H1 (cell line): ENCODE measurements around the gene ZNF346. TPM values are rescaled to one million over a fixed set of nuclear protein-coding genes. Genes with fewer than 3 reads are reported as not detected.

Experiments used
- CTCF ChIA-PET: fragments of 300-600 bp; sonication (Branson Sonifier 250); formaldehyde crosslinking; loops from one replicate; lab custom pipeline; 2021; ENCODE audit not compliant: partially characterized antibody; lab: Charles Lee
- POLR2A ChIA-PET: fragments of 300-600 bp; sonication (Branson Sonifier 250); formaldehyde crosslinking; loops from one replicate; lab custom pipeline; 2021; ENCODE audit warnings: inconsistent platforms; ENCODE audit not compliant: partially characterized antibody; lab: Charles Lee
- DNase-seq, 2 experiments: peaks; one replicate each; pipeline versions ENCODE4 v3.0.0 to v3.0.0-alpha.2; 2010 to 2022; ENCODE audit warnings: low spot score in 2 of 2, low read depth in 1 of 2, mixed read lengths in 1 of 2
- FAIRE-seq: peaks from 2 replicates; lab custom pipeline; 2011; peaks lifted over from hg19 to GRCh38; lab: Jason Lieb, UNC
- H2AFZ ChIP-seq: 2 replicates; pipeline ENCODE4 v1.8.1; 2012; ENCODE audit warnings: low read length, inconsistent platforms
- H2AK5ac ChIP-seq: 2 replicates; pipeline ENCODE4 v1.6.1; 2013; ENCODE audit warnings: low read depth, low read length
- H2BK120ac ChIP-seq: replicated peaks from 2 replicates; pipeline ENCODE3; 2013; ENCODE audit warnings: low read depth, low read length, inconsistent platforms
- H2BK12ac ChIP-seq: 2 replicates; pipeline ENCODE4 v1.6.1; 2013; ENCODE audit warnings: low read depth, low read length
- H2BK15ac ChIP-seq: 2 replicates; pipeline ENCODE4 v1.6.1; 2013; ENCODE audit warnings: low read length
- H2BK20ac ChIP-seq: 2 replicates; pipeline ENCODE4 v1.6.1; 2013; ENCODE audit warnings: low read length
- H2BK5ac ChIP-seq: 2 replicates; pipeline ENCODE4 v1.6.1; 2013; ENCODE audit warnings: low read depth, low read length
- H3K14ac ChIP-seq: 2 replicates; pipeline ENCODE4 v1.6.1; 2013; ENCODE audit warnings: inconsistent platforms; ENCODE audit not compliant: insufficient read length
- H3K18ac ChIP-seq: 2 replicates; pipeline ENCODE4 v1.6.1; 2013; ENCODE audit warnings: low read length; ENCODE audit errors: extremely low read depth
- H3K23ac ChIP-seq: 2 replicates; pipeline ENCODE4 v1.6.1; 2013; ENCODE audit warnings: inconsistent platforms; ENCODE audit not compliant: insufficient read length
- H3K23me2 ChIP-seq: 2 replicates; pipeline ENCODE4 v1.6.1; 2013; ENCODE audit warnings: low read depth, low read length
- H3K27ac ChIP-seq: 2 replicates; pipeline ENCODE4 v1.6.1; 2011; ENCODE audit warnings: low read depth, low read length, inconsistent platforms
- H3K27me3 ChIP-seq, 4 experiments: replicated peaks in 1 of 4; 1 replicate in 1 of 4; 2 replicates in 3 of 4; pipeline versions ENCODE4 v1.6.1 to v1.8.1; 2011 to 2013; ENCODE audit warnings: low read length in 3 of 4, mild to moderate bottlenecking in 3 of 4, inconsistent platforms in 2 of 4, mixed read lengths in 2 of 4, moderate library complexity in 1 of 4; ENCODE audit not compliant: control insufficient read depth in 3 of 4, insufficient read depth in 3 of 4; ENCODE audit errors: extremely low read depth in 1 of 4
- H3K36me3 ChIP-seq, 4 experiments: 2 replicates each; pipeline versions ENCODE4 v1.6.1 to v1.8.1; 2011 to 2013; ENCODE audit warnings: mild to moderate bottlenecking in 4 of 4, low read length in 3 of 4, moderate library complexity in 2 of 4, control low read depth in 1 of 4, inconsistent platforms in 1 of 4; ENCODE audit not compliant: insufficient read depth in 4 of 4, control insufficient read depth in 2 of 4
- H3K4ac ChIP-seq: replicated peaks from 2 replicates; pipeline ENCODE3; 2013; ENCODE audit warnings: low read length, low read depth, mixed read lengths, inconsistent platforms; ENCODE audit not compliant: insufficient read length
- H3K4me1 ChIP-seq, 4 experiments: replicated peaks in 1 of 4; 1 replicate in 1 of 4; 2 replicates in 3 of 4; pipeline versions ENCODE4 v1.6.1 to v1.8.1; 2011 to 2013; ENCODE audit warnings: low read length in 3 of 4, inconsistent platforms in 2 of 4, mixed read lengths in 1 of 4; ENCODE audit not compliant: insufficient read depth in 4 of 4, control insufficient read depth in 3 of 4
- H3K4me2 ChIP-seq, 2 experiments: 2 replicates each; pipeline versions ENCODE4 v1.6.1 to v1.8.1; 2011 to 2013; ENCODE audit warnings: low read depth in 2 of 2, low read length in 2 of 2, control low read depth in 1 of 2, inconsistent platforms in 1 of 2, mild to moderate bottlenecking in 1 of 2; ENCODE audit not compliant: insufficient read depth in 1 of 2
- H3K4me3 ChIP-seq, 4 experiments: fragments of 200-600, 300-600 bp in 1 of 4; sonication (generic), shearing (Covaris generic), sonication (Bioruptor Twin) in 1 of 4; 2 replicates each; pipeline versions ENCODE4 v1.5.1 to v1.8.1; 2011 to 2016; ENCODE audit warnings: low read length in 4 of 4, low read depth in 3 of 4, control low read depth in 2 of 4, inconsistent platforms in 2 of 4, mild to moderate bottlenecking in 2 of 4, mixed read lengths in 1 of 4, moderate library complexity in 1 of 4; ENCODE audit not compliant: insufficient read depth in 2 of 4; ENCODE audit errors: extremely low read depth in 1 of 4
- H3K56ac ChIP-seq: replicated peaks from 2 replicates; pipeline ENCODE3; 2013; ENCODE audit warnings: low read depth, mild to moderate bottlenecking, mixed read lengths, low read length, inconsistent platforms; ENCODE audit not compliant: insufficient read length
- H3K79me1 ChIP-seq: 2 replicates; pipeline ENCODE4 v1.6.1; 2013; ENCODE audit warnings: low read depth, low read length, control low read depth
- H3K79me2 ChIP-seq, 2 experiments: 2 replicates each; pipeline versions ENCODE4 v1.6.1 to v1.8.1; 2012 to 2013; ENCODE audit warnings: low read length in 2 of 2, mild to moderate bottlenecking in 2 of 2, inconsistent platforms in 1 of 2; ENCODE audit not compliant: insufficient read depth in 2 of 2, control insufficient read depth in 1 of 2
- H3K9ac ChIP-seq, 4 experiments: replicated peaks in 1 of 4; 1 replicate in 1 of 4; 2 replicates in 3 of 4; pipeline versions ENCODE4 v1.6.1 to v1.8.1; 2011 to 2013; ENCODE audit warnings: low read depth in 3 of 4, low read length in 3 of 4, control low read depth in 2 of 4, mild to moderate bottlenecking in 2 of 4, moderate library complexity in 2 of 4, inconsistent platforms in 1 of 4; ENCODE audit errors: extremely low read depth in 1 of 4
- H3K9me3 ChIP-seq, 2 experiments: 2 replicates each; pipeline versions ENCODE4 v1.6.1 to v1.8.1; 2012 to 2013; ENCODE audit warnings: mild to moderate bottlenecking in 2 of 2, moderate library complexity in 2 of 2, control low read depth in 1 of 2, inconsistent platforms in 1 of 2, low read depth in 1 of 2, low read length in 1 of 2, mixed read lengths in 1 of 2; ENCODE audit not compliant: insufficient read depth in 2 of 2
- H4K20me1 ChIP-seq, 2 experiments: replicated peaks in 1 of 2; 2 replicates each; pipeline versions ENCODE3 to v1.8.1; 2011 to 2013; ENCODE audit warnings: inconsistent platforms in 2 of 2, low read length in 2 of 2, mild to moderate bottlenecking in 1 of 2; ENCODE audit not compliant: insufficient read depth in 2 of 2, control insufficient read depth in 1 of 2
- H4K5ac ChIP-seq: 2 replicates; pipeline ENCODE4 v1.6.1; 2013; ENCODE audit warnings: low read length, low read depth, mixed read lengths, inconsistent platforms; ENCODE audit not compliant: insufficient read length
- H4K8ac ChIP-seq: 2 replicates; pipeline ENCODE4 v1.8.0; 2013; ENCODE audit warnings: mild to moderate bottlenecking, moderate library complexity, low read length, inconsistent platforms; ENCODE audit not compliant: insufficient read depth; ENCODE audit errors: extremely low read depth
- H4K91ac ChIP-seq: replicated peaks from 2 replicates; pipeline ENCODE3; 2013; ENCODE audit warnings: low read length, mixed read lengths, inconsistent platforms; ENCODE audit not compliant: insufficient read length
- ATF2 ChIP-seq: IDR thresholded peaks from 2 replicates; pipeline ENCODE4 v1.6.1; 2012; ENCODE audit warnings: low read length, inconsistent platforms
- CREB1 ChIP-seq: IDR thresholded peaks from 2 replicates; pipeline ENCODE4 v1.6.1; 2012; ENCODE audit warnings: inconsistent platforms
- EGR1 ChIP-seq: IDR thresholded peaks from 2 replicates; pipeline ENCODE4 v1.6.1; 2011; ENCODE audit warnings: low read depth, low read length, borderline replicate concordance
- KDM5A ChIP-seq: fragments of 200-600 bp; IDR thresholded peaks from 2 replicates; pipeline ENCODE4 v1.7.1; 2012; ENCODE audit warnings: mild to moderate bottlenecking, low read length, inconsistent platforms, mixed read lengths
- POU5F1 ChIP-seq: IDR thresholded peaks from 2 replicates; pipeline ENCODE4 v1.6.1; 2011; ENCODE audit warnings: low read depth, mild to moderate bottlenecking, low read length, moderate library complexity
- SAP30 ChIP-seq: fragments of 300-600 bp; sonication (generic); IDR thresholded peaks from 2 replicates; pipeline ENCODE4 v1.7.1; 2012; ENCODE audit warnings: low read length, moderate library complexity, mild to moderate bottlenecking, inconsistent platforms; ENCODE audit not compliant: insufficient read depth, insufficient replicate concordance
- ZNF274 ChIP-seq: IDR thresholded peaks from 2 replicates; pipeline ENCODE4 v1.7.0; 2012; ENCODE audit warnings: low read length, borderline replicate concordance; ENCODE audit errors: extremely low read depth
- WGBS, 2 experiments: shearing (Covaris generic) in 1 of 2; methylation state at CpG; one replicate each; pipeline versions ENCODE4 v1.1.6 to v1.1.7; 2013 to 2015; ENCODE audit warnings: low lambda C conversion rate in 2 of 2, mixed read lengths in 2 of 2, inconsistent platforms in 1 of 2, low coverage in 1 of 2, missing lambda C conversion rate in 1 of 2; ENCODE audit not compliant: insufficient replicate concordance in 2 of 2, insufficient coverage in 1 of 2, insufficient read length in 1 of 2; ENCODE audit errors: extremely low coverage in 1 of 2, missing lambda C conversion rate in 1 of 2; 5-methylcytosine and 5-hydroxymethylcytosine counted together
- polyA plus RNA-seq, 7 experiments: library from polyadenylated mRNA; depleted of rRNA in 3 of 7; stranded (reverse) in 5 of 7; unstranded in 2 of 7; fragments of >200 nt in 5 of 7; fragments of 200-250 nt in 2 of 7; gene quantifications; 1 replicate in 5 of 7; 2 replicates in 1 of 7; 4 replicates in 1 of 7; pipeline versions ENCODE4 v1.2.1 to v1.2.3, GENCODE V29; 2011 to 2013; ENCODE audit warnings: missing spikeins in 2 of 7, mixed read lengths in 2 of 7
- total RNA-seq: library from RNA; stranded (reverse); fragmentation: NEBNext Ultra II Directional; extraction: Animal tissue kit (Norgen Biotek cat#: 25700); gene quantifications from 2 replicates; pipeline ENCODE4 v1.2.1, GENCODE V29; 2021

Gene ZNF346
- total and polyA plus RNA-seq, 2 of the 8 experiments (the other 6 are each of a cell fraction or from before 2014, with no cell fraction given), result 19.9 to 20.8 TPM

- H2AFZ ChIP-seq, result no peak overlapping the region
- H3K27ac ChIP-seq, result no peak overlapping the region
- no peak overlapping the region for H2BK120ac ChIP-seq
- no peak overlapping the region for H2BK12ac ChIP-seq
- H3K23me2 ChIP-seq, result no peaks in the 10 kb centered on the region
- no peaks in the 10 kb centered on the region for H3K79me1 ChIP-seq
- peaks cover 0 to 2% (median under 1%) of the 10 kb centered on the region in 4 experiments; a peak in 3 of 7 replicates for H3K4me1 ChIP-seq
- no peak for FAIRE-seq
- no peak overlapping the region for H3K14ac ChIP-seq
- no peaks in the 10 kb centered on the region for H3K36me3 ChIP-seq
- ChIA-PET POLR2A (interaction anchor here (1.5 kb wide), 1 partner anchor 53 kb away, joined by 6 read pairs; the partner anchor contains the start of gene NSD1), CTCF (interaction anchor here (1.5 to 9.1 kb wide), 2 partner anchors 9 to 33 kb away, joined by 10 to 164 read pairs; no protein-coding TSS in a partner anchor)
- H3K4ac ChIP-seq, result no peak overlapping the region
- 94% methylated on average over 5 of the region's 5 CpGs; no CpG with 5 or more reads in 1 of the 2 experiments for WGBS, 2 experiments
- no peaks in the 10 kb centered on the region for H3K27me3 ChIP-seq
- no peak overlapping the region for H3K4me2 ChIP-seq
- H2BK15ac ChIP-seq, result no peak overlapping the region
- H3K4me3 ChIP-seq, result no peak overlapping the region
- H3K9me3 ChIP-seq, result no peaks in the 10 kb centered on the region
- no peak overlapping the region for H4K91ac ChIP-seq
- no peak overlapping the region for H2AK5ac ChIP-seq
- no peak overlapping the region for H4K8ac ChIP-seq
- H3K18ac ChIP-seq, result no peak overlapping the region
- H2BK20ac ChIP-seq, result no peak overlapping the region
- H3K23ac ChIP-seq, result no peak overlapping the region
- no peaks in the 10 kb centered on the region for H4K20me1 ChIP-seq
- H4K5ac ChIP-seq, result no peak overlapping the region
- DNase-seq, result no peak
- H3K9ac ChIP-seq, result no peak overlapping the region
- H3K56ac ChIP-seq, result no peak overlapping the region
- H3K79me2 ChIP-seq, result no peaks in the 10 kb centered on the region
- no peak overlapping the region for H2BK5ac ChIP-seq
- TF ChIP-seq ZNF274 (no peak), POU5F1 (no peak), ATF2 (no peak), KDM5A (no peak), SAP30 (no peak), EGR1 (no peak), CREB1 (no peak)
These were observed 57.8 kb downstream of the ZNF346 start for GRCh38 chr5:177080265-177080664.
